ENCODE data around the gene RGPD8.
"Not testable (repeated sequence)": the region's sequence is repeated elsewhere in the genome, so short reads cannot be mapped to it uniquely, and the experiment has no call there.

Gene RGPD8

DNA sequence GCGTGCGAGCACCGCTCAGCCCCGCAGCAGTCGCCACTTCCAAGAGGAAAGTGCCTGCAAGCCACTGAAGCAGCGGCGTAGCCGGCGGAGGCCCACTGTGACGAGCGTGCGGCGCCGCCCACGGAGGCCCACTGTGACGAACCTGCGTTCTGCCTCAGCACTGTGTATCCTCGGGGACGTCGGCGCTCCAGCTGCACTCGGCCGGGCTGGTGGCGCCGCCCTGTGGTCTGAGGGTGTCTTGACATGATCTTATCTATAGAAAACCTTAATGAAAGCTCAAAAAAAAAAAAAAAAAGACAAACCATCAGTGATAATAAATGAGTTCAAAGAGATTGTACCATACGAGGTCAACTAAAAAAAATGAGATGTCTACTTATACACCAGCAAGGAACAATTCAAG lies at the start of gene RGPD8:
Gene RGPD8 (minus strand): TSS at position 166 of the 400 bp plus-strand sequence. CDS start 192 bp downstream, outside the sequence.
- DNase-seq: not testable (repeated sequence)

DNA sequence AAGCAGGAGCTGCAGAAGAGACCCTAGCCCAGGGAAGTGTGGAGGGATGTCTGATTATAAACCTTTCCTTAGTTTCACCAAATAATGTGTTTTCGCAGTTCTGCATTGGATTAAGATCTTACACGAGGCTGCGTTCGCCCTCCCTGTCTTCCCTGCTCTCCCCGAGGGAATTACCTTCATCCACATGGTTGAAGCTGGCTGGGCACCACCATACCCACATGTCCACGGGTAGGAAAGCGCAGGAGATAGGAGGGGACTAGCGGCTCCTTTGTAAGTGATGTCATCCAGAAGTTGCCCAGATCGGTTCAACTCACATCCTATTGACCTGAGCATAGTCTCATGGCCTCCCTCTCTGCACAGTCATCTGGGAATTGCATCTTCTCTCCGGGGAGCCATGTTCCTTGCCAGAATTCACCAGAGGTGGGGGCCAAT lies 49.6 kb upstream of the RGPD8 start:
- no peak for DNase-seq

- no peak for DNase-seq
Measured at GRCh38 chr2:112482309-112483041, 49.0 kb upstream of the RGPD8 start.

GRCh38 chr2:112481528-112482233 lies 48.2 kb upstream of the RGPD8 start, which contains the start of gene TTL:
Gene TTL, plus strand, starts transcription at chr2:112482156. Its CDS starts 189 bp downstream, at chr2:112482345.
- DNase-seq: no peak

GRCh38 chr2:112481050-112481527 lies 47.6 kb upstream of the RGPD8 start:
- DNase-seq: no peak

DNA sequence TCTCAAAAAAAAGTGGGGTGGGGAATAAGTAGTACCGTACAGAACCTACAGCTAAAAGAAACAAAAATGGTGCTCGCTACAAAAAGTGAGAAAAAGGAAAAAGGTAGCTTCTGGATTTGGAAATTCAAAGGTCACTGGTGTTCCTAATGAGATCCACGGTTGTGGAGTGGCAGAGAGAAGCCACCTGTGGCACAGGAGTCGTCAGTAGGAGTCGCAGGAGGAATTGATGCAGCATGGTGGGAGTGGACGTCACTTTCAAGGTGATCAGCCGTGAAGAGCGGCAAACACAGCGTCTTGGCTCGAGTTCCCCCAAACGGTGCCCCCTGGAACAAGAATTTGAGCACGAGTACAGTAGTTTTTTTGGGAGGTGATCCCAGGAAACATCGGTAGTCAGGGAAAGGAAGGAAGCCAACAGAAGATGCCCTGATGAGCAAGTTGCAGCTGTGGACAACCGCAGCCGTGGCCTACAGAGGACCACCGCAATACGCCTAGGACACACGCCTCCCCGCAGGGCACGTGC lies 47.1 kb upstream of the RGPD8 start:
- DNase-seq: no peak

- DNase-seq: no peak
Measured at GRCh38 chr2:112476434-112476833, 43.0 kb upstream of the RGPD8 start.

DNA sequence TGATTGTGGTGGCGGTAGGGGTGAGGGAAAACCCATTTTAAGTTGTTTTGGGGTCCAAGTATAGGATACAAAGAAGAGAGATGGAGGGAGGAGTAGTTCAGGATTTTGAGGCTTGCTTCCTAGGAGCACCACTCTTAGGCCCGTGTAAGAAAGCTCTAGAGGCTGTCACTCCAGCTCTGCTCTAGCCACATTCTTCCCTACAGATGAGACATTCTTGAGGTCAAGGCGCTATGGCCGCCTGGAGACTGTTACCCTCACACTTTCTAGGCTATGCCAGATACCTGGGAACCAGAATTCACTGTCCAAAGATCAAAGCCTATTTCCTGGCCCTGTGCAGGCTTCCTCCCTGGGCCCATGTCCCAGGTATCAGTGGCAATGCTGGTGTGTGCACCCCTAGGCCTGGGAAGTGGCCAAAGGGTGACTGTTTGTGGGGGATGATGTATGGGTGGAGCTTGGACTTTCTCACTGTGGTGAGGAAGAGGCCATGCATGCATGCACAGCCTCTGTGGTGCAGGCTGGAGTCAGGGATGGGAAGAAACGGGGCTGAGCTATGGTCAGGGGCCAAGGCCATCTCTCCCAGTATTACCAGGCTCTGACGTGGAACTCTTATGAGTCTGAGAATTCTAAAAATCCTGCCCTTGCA lies 41.5 kb upstream of the RGPD8 start:
- DNase-seq: no peak

GRCh38 chr2:112472547-112473263 lies 39.3 kb upstream of the RGPD8 start:
- no peak for DNase-seq

- DNase-seq: no peak
Measured at GRCh38 chr2:112465382-112465781, 31.9 kb upstream of the RGPD8 start.

DNA sequence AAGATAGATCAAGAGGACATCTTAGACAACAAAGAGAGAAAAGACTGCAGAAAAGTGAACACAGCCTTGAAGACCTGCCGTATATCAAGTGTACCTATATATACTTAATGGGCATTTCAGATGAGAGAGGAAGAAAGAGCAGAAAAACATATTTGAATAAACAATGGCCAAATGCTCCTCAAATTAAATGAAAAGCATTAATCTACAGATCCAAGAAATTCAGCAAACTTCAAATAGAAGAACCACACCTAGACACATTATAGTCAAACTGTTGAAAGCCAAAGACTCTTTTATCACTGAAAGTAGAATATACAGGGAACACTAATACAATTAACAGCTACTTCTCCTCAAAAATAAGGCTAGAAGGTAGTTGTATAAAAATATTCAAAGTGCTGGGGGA lies 29.8 kb upstream of the RGPD8 start:
- DNase-seq: no peak

GRCh38 chr2:112462178-112462577 lies 28.7 kb upstream of the RGPD8 start:
- no peak for DNase-seq

- DNase-seq: no peak
Measured at GRCh38 chr2:112459372-112459771, 25.9 kb upstream of the RGPD8 start.

DNA sequence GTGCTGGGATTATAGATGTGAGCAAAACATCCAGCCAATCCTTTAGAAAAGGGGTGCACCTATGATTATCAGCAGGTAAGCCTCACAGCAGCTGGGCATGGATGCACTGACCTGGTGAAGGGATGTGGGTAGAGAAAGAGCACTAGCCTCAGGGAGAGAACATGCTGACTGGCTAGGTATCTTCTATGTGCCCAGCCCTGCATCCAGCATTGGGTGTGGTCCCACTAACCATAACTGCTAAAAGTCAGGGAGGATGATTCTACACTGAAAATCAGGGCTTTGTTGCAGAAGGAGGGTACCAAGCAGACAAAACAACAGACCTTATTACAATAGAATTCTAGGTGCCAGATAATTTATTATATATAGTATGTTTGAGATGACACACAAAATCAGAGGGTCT lies 21.1 kb upstream of the RGPD8 start:
- no peak for DNase-seq

- DNase-seq: no peak
Measured at GRCh38 chr2:112451317-112451716, 17.9 kb upstream of the RGPD8 start.

DNA sequence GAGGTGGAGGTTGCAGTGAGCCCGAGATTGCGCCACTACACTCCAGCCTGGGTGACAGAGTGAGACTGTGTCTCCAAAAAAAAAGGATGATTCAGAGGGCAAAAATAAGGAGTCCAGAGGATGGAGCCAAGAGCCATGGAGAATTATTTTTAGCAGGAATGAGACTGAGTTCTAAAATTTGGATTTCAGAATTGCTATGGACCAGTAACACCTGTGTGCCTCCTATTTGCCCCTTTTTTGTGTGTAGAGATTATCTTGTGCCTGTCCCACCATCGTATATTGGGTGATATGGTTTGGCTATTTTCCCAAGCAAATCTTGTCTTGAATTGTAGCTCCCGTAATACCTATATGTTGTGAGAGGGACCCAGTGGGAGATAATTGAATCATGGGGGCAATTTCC lies 16.4 kb upstream of the RGPD8 start:
- DNase-seq: no peak

DNA sequence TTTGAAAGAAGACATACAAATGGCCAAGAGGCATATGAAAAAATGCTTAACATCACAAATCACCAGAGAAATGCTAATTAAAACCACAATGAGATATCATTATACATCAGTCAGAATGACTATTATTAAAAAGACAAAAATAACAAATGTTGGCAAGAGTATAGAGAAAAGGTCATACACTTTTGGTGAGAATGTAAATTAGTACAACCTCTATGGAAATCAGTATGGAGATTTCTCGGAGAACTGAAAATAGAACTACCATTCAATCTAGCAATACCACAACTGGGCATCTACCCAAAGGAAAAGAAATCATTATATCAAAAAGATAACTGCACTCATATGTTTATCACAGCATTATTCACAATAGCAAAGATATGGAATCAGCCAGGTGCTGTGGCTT lies 10.8 kb upstream of the RGPD8 start:
- not testable (repeated sequence) for DNase-seq

DNA sequence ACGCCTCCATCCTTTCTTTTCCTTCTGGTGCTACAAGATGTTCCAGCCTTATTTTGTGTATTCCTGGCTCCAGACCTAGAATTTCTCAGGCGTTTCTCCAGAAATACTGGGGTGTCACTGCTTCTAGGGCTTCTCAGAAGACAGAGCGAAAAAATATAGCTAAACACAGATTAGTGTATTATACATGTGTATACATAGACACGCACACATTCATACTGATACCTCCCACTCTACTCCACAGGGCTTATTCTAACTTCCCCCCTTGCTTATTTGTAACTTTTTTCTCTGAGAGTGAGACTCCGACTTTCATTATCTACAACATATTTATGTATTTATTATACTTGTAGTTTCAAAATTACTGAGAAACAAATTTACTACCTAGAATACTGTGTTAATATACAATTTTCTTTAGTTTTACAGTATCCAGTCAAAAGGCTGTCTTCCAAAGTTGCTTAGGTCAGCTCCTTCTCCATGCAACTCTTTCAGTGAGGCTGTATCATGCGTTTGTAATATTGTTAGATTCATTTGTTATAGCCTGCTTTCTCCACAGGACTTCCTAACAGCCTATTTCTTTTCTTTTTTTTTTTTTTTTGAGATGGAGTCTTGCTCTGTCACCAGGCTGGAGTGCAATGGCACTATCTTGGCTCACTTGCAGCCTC lies 5.3 kb upstream of the RGPD8 start:
- not testable (repeated sequence) for DNase-seq

DNA sequence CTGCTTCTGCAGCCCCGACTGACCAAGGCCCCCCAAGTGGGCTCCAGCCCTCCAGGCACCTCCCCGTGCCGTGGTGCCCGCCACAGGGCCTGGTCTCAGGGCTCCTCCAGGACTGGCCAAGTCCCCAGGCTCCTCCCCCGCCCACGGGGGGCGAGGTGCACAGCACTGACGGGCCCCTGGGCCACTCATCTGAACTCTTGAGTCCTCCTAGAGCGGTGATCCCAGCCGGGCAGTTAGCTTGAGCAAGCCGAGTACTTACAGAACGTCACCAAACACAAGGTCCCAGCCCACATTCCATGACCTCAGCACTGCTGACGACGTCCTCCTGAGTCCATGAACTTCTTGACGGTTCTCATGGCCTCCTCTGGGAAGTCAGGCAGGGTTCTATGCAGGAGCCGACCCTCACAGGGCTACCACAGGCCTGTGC lies 4.0 kb upstream of the RGPD8 start:
- not testable (repeated sequence) for DNase-seq

- DNase-seq: not testable (repeated sequence)
Measured at GRCh38 chr2:112436993-112437392, 3.5 kb upstream of the RGPD8 start.

DNA sequence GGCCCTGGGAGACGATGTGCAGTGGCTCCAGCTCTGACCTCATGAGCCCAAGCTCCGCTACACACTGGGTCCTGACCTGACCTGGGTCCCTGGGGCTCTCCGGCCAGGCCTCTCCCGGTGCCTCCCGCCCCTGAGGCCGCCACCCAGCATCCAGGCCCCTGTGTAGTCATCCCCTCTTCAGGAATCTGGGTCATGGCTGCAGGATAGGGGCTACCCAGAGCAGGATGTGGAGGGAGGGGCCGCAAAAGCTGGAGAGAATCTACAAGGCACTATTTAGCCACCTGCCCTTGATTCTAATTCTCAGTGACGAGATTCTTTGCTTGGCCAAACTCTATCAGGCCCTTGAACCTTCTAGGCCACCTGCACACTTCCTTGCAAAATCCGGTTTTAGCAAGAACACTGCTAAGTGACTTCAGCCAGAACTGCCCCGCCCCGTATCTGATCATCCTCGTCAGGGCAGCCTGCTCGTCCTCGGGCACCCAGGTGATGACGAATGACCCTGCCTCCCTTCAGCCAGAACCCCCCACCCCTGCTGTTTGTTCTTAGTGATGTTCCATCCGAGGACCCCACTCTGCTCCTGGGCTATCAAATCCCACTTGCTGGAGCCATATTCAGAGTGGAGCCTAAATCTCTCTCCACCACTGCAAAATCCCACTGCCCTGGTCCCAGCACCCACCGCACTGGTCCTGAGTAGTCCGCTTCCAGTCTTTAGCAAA lies 2.4 kb upstream of the RGPD8 start:
- not testable (repeated sequence) for DNase-seq

Measured in NCI-H1436 treated with DMSO at 0.1 percent for 48 hours (cell line).